GM18861 (cell line): ENCODE measurements around the gene GRK1.
"Not testable (repeated sequence)": the region's sequence is repeated elsewhere in the genome, so short reads cannot be mapped to it uniquely, and the experiment has no call there.

Experiments
- ATAC-seq: cut with Tn5 transposase; IDR thresholded peaks from one replicate; pipeline ENCODE4 v1.9.1; 2021; ENCODE audit not compliant: unreplicated experiment

GRK1 gene

DNA sequence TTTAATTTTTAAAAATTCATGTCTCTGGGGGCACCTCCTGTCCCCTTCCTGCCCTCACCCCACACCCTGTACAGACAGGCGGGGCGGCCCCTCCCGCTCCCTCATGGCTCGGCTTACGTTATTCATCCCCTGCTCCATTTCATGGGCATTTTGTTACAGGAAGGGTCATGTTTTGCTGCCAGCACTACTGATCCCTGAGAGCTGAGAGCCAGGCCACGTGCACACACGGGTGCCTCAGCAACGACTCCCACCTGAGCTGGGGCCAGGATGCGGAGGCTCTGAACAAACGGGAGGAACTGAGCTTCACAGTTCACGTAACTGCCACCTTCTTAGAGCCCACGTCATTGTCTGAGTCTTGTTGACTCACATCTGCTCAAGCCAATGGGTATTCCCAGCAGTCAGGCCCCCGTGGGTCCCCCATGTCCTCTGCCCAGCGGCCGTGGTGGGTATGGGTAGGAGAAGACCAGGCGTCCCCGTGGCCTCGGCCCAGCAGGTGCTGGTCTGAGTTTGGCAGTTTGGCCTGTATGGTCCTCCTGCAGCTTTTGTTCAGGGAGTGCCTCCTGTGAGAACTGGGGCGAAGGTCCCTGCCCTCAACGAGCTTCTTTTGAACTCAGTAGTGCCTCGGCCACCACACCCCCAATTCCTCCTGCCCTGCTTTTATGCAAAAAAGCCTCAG is 75.6 kb downstream of the GRK1 start:
- ATAC-seq, result no peak

DNA sequence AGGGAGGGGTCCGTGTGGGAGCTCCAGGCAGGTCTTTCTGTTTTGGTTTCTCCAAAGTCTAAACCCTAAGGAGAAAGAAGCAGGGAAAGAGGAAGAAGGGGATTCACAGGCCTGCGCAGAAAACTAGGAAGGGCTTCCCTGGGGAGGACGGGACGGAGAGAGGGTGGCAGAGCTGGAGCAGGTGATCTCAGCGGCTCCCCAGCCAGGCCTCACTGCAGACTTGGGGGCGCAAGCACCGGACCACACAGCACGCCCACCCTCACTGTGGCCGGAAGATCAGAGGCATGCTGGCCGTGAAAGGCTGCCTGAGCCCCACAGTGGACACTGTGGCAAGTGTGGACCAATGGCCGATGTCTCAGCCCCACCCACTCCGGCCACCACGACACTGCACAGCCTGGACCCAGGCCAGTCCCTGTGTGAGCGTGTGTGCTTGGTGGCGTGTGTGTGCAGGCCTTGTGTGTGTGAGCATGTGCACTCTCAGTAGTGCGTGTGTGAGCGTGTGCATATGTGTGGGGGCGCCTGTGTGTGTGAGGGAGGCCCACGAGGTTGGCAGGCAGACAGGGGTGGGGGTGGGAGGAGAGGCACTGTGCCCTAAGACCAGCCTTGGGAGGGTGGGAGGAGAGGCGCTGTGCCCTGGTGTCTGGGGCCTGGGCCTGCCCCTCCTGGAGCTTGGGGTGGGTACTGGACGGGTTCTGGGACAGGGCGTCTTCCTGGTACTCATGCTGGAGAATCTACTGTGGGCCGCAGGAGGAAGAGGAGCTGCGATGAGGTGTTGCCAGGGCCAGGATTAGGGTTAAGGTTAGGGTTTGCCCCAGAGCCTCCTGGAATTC is 76.6 kb downstream of the GRK1 start:
- ATAC-seq, result no peak

DNA sequence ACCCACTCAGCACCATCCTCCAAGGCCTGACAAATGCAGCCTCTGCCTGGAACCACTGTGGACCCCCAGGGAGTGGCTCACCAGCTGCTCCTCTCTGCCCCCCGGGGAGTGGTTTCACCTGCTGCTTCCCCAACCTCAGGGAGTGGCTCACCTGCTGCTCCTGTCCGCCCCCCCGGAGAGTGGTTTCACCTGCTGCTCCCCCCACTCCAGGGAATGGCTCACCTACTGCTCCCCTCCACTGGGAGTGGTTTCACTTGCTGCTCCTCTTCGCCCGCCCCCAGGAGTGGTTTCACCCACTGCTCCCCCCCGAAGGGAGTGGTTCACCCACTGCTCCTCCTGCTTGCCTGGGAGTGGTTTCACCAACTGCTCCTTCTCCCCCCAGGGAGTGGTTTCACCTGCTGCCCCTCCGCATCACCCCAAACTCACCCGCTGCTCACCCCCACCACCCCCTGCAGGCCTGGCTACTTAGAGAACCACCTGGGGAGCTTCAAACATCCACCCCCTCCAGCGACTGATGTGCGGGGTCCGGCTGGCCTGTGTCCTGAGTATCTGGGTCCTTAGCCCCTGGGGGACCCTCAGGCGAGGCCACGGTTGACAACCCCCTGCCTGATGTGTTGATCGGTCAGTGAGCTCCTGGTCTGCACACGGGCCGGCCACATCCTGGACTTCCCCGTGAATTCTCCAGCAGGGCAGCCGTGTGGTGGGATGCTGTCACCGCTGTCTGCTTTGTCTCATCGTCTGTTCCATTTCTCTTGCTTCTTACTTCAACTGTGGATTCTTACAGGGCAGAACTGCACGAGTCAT is 77.4 kb downstream of the GRK1 start:
- no peak for ATAC-seq

DNA sequence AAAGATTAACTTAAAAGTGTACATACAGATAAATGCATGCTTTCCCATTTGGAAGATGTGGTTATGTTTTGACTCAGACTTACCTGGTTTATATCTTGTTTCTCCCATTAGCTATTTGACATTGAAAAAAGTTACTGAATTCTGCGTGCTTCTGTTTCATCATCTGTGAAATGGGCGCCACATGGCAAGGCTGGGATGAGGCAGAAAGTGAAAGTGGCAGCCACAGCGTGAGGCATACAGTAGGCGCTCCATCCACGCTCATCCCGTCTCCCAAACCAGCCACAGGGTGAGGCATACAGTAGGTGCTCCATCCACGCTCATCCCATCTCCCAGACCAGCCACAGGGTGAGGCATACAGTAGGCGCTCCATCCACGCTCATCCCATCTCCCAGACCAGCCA is 78.0 kb downstream of the GRK1 start:
- no peak for ATAC-seq

DNA sequence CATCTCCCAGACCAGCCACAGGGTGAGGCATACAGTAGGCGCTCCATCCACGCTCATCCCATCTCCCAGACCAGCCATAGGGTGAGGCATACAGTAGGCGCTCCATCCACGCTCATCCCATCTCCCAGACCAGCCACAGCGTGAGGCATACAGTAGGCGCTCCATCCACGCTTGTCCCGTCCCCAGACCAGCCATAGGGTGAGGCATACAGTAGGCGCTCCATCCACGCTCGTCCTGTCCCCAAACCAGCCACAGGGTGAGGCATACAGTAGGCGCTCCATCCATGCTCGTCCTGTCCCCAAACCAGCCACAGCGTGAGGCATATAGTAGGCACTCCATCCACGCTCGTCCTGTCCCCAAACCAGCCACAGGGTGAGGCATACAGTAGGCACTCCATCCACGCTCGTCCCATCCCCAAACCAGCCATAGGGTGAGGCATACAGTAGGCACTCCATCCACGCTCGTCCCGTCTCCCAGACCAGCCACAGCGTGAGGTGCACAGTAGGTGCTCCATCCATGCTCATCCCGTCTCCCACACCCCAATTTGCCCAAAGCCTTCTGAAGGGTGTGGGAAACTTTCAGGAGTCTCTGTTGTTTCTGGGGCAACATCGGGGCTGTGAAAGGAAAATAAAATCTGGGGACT is 78.6 kb downstream of the GRK1 start:
- ATAC-seq, result not testable (repeated sequence)

DNA sequence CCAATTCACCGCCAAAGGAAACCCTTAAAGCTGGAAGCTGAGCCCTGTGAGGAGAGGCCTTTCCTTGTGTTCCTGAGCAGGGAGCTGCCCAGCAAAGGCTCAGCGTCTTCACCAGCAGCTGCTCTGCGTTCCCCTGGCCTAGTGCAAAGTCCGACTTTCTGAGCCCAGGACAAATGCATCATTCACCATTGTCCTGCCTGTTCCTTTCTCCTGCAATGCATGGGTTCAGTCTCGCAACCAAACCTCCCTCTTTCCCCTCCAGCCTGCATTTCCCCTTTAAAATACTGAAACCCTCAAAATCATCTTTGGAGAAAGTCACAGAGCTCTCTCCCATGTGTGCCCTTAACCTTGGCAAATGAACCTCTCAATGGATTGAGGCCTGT is 79.1 kb downstream of the GRK1 start:
- no peak for ATAC-seq

DNA sequence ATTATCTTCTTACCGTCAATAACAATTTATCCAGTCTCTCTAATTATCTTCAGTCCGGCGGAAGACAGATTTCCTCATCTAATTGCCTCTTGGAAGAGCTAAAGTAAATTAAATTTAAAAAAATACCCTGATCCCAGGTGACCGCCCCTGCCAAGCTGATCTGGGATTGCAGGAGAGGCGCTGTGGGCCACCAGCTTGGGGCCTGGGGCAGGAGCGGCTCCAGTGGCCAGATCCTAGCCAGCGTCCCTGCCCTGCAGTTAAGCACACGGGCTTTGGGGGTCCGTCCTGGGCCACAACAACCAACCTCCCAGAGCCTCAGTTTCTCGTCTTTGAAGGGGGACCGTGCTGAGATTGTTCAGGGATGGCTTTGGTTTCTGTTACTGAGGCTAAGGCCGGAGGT is 79.7 kb downstream of the GRK1 start:
- ATAC-seq, result no peak

DNA sequence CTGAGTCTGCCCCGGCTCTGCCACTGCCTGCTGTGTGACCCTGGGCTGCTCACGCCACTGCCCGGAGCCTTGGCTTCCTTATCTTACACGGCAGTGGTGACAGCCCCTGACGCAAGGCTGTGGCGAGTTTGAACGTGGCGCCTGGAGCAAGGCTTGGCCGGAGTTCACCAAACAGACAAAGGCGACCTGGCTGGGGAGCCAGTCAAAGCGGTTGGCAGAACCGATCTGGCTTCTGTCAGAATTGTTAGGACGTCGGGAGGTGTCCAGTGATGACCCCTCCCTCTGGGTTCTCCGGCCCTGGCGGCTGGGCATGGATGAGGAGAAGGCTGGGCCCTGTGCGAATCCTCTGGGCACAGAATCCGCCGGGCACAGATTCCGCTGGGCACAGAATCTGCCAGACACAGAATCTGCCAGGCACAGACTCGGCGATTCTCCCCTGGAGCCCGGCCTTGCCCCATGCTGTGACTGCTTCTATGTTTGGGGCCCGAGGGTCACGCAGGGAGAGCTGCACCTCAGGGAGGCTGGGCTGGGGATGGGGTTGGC is 80.3 kb downstream of the GRK1 start:
- no peak for ATAC-seq

DNA sequence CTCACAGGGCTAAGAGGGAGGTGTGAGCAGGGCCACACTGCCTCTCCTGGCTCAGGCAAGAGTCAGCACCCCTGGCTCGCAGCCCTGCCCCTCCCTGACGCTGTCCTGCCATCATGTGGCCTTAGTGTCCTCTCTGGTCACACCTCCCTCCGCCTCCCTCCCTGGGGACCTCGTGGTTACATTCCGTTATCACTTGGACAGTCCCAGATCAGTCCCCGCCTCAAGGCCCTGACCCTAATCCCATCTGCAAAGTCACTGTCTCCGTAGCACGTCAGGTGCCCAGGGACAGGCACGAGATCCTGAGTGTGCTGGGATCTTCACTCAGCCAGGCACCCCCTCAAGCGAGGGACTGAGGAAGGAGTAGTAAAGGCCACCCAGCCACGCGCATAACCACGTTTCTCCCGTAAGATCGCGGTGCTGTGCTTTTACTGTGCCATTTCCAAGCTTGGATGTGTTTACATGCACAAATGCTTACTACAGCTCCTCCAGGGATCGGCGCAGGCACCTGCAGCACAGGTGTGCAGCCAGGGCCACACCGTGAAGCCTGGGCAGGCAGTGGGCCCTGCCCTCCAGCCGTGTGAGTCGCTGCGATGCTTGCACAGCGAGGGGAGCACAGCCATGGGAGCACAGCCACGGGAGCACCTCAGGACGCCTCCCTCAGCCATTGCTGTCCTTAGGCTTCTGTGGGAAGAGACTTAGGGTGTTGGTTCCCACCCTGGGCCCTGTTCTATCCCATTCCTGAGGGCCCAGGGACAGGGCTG is 81.3 kb downstream of the GRK1 start:
- ATAC-seq, result no peak

DNA sequence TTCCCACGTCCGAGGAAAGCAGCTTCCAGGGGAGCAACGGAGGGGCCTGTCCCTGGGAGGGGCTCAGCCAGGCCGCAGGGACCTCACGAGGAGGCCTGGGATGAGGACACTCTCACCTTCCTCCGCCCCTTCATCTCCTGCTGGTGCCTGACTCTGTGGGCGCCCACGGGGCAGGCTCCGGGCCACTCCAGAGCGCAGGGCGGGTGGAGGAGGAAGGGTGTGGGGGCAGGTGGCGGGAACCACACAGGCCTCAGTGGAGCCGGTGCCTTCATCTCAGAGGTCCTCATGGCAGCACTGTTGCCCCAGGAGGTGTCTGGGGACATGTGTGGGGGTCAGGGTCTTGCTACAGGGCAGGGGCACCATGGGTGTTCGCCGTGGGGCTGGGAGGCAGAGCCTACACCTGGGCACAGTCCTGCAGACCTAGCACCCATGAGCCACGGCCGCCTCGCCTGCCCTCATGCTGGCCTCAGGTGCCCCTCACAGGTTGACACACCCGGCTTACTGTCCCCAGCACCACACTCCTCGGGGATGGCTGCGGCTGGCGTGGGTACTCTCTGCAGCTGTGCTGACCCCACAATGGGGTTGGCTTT is 81.9 kb downstream of the GRK1 start:
- ATAC-seq, result no peak

DNA sequence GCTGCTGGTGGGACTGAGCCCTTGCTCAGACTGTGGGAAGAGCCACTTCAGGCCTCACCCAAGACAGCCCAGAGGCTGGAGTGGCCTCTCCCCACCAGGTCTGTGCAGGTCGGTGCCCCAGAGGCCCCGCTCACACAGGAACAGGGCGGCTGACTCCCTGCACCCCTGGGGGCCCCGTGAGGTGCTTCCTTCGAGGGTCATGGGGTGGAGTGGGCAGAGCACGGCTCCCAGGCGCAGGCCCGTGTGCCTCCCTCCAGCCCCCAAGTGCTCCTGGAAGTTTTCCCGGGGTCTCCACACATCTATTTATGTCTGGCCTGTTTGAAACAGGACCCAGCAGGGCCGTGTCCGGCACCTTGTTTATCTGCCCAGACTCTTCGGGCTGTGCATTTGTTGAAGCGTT is 82.5 kb downstream of the GRK1 start:
- no peak for ATAC-seq

DNA sequence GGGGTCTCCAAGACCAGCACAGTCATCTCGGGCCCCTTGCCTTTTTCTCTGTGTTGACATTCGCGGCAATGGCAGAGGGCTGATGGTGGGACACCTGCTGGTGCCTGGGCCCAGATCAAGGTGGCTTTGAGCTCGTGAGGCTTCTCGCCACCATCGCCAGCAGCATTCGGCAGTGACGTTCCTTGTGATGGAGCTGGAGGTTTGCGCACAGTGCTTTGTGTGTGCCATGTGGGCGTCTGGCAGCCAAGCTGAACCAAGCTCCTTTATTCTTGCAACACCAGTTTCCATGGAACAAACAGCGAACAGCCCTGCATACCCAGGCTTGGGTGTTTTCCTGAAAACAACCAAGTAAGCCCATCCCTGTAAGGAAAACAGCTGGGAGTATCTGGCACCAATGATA is 82.9 kb downstream of the GRK1 start:
- ATAC-seq, result no peak

DNA sequence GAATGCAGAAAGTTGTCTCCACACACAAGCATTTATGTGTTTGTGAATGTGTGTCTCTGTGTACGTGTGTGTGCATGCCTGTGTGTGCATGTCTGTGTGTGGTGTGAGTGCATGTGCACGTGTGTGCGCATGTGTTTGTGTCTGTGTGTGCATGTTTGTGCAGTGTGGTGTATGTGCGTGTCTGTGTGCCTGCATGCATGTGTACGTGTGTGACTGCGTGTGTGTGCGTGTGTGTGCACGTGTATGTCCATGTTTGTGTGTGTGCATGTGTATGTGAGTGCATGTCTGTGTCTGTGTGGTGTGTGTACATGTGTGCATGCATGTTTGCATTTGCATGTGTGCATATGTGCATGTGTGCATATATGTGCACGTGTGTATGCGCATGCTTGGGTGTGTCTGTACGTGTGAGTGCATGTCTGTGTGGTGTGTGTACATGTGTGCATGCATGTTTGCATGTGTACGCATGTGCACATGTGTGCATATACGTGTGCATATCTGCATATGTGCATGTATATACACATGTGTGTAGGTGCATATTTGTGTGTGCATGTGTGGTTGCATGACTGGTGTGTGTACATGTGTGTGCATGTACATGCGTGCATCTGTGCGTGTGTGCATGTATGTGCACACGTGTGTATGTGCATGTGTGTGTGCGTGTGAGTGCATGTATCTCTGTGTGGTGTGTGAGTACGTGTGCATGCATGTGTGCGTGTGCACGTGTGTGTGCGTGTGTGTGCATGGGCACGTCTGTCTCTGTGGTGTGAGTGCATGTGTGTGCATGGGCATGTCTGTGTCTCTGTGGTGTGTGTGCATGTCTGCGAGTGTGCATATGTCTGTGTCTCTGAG is 83.8 kb downstream of the GRK1 start:
- no peak for ATAC-seq

DNA sequence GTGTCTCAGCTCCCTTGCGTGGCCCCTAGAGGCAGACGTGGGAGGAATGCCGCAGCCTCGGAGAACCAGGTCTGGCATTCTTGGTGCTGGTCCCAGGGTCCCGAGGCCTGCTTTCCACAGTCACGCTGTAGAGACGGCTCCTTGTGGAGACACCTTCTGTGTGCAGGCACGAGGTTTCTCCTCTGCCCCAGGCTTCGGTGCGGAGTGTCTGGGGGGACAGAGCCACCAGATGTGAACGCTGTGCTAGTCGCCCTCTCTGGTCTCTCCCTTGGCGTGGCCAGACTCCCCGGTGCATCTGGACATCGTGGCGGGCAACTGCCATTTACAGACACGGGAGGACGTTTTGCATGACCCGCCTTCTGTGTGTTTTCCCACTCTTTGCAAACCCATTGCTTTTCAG is 84.5 kb downstream of the GRK1 start:
- ATAC-seq, result no peak

DNA sequence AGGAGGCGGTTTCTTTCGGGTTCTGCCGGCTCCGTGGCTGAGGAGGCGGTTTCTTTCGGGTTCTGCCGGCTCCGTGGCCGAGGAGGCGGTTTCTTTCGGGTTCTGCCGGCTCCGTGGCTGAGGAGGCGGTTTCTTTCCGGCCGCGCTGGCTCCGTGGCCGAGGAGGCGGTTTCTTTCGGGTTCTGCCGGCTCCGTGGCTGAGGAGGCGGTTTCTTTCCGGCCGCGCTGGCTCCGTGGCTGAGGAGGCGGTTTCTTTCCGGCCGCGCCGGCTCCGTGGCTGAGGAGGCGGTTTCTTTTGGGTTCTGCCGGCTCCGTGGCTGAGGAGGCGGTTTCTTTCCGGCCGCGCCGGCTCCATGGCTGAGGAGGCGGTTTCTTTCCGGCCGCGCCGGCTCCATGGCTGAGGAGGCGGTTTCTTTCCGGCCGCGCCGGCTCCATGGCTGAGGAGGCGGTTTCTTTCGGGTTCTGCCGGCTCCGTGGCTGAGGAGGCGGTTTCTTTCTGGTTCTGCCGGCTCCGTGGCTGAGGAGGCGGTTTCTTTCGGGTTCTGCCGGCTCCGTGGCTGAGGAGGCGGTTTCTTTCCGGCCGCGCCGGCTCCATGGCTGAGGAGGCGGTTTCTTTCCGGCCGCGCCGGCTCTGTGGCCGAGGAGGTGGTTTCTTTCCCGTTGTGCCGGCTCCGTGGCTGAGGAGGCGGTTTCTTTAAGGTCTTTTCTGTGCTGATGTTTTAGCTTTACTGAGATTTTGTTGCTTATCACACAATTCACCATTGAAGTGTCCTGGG is 85.4 kb downstream of the GRK1 start:
- ATAC-seq, result not testable (repeated sequence)

DNA sequence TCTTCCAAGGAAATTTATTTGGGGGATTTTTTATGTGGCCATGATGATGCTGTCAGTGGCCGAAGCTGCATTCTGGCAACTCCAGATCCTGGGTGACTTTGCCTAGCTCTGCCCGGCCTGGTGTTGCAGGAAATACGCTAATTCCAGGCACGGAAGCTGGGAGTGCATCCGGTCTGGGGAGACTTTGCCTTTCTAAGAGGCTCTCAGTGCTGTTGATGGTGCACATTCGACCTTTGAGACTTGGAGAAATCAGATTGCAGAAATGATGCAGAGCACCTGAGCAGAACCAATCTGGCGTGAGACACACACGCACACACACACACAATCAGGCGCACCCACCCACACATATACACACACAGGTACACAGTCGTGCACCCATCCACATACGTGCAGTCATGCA is 86.2 kb downstream of the GRK1 start:
- ATAC-seq, result no peak

DNA sequence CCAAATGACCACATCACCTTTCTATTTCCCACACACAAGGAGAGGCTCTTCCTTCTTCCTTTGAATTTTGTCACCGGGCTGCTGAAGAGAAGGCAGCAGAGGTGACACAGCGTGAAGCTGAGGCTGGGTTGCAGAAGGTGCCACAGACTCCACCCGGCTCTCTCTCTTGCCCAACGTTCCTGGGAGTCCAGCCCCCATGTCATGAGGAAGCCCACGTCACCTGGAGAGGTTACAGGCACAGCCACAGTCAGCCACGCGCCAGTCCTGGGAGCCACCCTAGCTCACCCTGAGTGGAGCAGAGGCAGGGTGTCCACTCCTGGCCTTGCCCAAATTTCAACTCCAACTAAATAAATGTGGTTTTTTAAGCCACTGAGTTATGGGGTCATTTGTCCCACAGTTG is 87.2 kb downstream of the GRK1 start:
- ATAC-seq, result no peak

DNA sequence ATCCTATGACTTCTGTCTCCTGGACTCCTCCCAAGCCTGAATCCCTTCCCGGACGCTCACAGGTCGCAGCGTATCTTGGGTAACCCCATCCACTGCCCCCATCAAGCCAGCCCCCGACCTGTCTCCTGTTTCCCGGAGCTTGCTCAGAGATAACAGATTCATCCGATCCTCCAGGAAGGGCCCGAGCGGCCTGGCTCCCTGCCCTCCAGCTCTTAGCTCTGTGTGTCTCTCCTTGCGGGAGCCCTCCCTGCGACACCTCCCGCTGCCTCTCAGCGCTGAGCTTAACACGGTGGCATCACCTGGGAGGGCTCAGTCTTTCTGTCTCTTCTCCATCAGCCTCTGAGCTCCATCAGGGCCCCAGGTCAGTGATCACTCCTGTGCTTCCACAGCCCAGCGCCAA is 87.7 kb downstream of the GRK1 start:
- ATAC-seq, result no peak
